HPDE6-E6E7 (cell line): ENCODE data around the gene LCN1.
"Not testable (repeated sequence)": the region's sequence is repeated elsewhere in the genome, so short reads cannot be mapped to it uniquely, and the experiment has no call there.

Experiments
- DNase-seq: peaks from one replicate; pipeline ENCODE4 v3.0.0; 2011; ENCODE audit warnings: missing footprints; ENCODE audit errors: extremely low spot score

Gene LCN1

DNA sequence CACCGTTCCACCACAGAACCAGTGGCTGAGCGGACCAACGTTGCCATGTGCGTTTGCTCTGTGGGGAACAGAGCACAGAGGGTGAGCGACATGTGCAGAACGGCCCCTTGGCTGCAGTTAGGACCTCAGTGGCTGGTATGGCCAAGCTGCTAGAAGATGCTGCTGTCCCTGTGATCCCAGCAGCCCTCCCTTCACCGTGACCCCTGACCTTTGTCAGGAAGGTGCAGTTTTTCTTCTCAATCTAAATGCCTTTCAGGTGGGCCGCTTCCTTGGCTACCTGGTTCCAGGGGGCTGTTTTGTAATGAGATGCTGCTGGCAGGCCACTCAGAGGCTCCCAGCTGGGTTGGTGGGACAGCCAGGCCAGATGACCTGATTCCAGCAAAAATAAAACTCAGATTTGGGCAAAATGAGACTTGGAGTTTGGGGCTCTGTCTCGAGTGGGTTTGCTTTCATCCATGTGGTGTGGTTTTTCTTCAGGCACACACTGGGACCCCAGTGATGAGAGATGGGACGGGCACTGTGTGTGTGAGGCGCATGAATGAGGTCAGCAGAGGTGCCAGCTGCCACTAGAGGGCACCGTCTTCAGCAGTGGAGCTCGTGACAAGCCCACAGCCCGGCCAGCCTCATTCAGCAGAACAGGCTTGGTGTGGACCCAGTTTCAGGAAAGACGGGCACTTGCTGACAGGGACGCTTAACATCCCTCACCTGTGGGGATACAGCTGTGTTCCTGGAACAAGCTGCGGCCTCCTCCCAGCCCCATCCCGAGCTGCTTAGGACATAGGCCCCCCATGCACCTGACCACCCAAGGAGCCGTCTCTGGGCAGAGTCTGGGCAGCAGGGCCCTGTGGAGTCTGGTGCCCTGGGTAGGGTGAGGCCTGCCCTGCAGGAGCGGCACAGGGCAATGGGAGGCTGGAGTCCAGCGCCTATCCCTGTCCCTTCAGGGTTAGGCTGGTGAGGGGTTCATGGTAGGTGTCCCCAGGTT is 16.7 kb upstream of the LCN1 start:
- peak; percentile 62 for DNase-seq

DNA sequence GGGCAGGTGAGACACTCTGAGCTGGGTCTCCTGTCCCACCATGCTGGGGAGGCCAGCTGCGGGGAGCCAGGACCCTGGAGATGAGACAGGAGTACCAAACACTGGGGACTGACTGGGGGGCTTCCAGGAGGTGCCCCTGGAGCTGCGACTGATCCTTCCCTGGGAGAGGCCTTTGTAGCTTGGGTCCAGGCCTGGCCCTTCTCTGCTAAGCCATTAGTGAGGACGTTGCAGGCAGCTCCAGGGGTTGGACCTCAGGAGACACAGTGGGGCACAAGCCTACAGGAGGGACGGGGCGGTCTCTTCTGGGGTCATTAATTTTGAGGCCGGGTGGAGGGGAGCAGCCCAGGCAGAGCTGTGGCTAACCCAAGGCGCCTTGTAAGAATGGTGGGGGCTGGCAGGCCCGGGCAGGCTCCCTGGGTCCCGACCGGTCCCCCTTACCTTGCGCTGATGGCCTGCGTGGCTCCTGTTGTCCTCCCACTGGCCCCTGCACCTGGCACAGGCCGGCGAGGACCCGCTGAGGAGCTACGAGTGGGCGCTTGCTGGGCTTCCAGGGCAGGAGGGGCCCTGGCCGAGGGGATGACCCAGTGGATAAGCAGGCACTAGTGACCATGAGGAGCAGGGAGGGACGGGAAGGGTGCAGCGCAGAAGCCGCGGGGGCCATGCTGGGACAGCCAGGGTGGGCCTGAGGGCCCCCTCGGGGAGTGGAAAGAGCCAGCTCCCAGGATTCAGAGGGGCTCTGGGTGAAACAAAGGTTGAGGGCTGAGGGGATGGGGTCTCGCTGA is 15.6 kb upstream of the LCN1 start:
- DNase-seq = no peak

- no peak for DNase-seq
These were observed 14.7 kb upstream of the LCN1 start for GRCh38 chr9:135506327-135507103.

DNA sequence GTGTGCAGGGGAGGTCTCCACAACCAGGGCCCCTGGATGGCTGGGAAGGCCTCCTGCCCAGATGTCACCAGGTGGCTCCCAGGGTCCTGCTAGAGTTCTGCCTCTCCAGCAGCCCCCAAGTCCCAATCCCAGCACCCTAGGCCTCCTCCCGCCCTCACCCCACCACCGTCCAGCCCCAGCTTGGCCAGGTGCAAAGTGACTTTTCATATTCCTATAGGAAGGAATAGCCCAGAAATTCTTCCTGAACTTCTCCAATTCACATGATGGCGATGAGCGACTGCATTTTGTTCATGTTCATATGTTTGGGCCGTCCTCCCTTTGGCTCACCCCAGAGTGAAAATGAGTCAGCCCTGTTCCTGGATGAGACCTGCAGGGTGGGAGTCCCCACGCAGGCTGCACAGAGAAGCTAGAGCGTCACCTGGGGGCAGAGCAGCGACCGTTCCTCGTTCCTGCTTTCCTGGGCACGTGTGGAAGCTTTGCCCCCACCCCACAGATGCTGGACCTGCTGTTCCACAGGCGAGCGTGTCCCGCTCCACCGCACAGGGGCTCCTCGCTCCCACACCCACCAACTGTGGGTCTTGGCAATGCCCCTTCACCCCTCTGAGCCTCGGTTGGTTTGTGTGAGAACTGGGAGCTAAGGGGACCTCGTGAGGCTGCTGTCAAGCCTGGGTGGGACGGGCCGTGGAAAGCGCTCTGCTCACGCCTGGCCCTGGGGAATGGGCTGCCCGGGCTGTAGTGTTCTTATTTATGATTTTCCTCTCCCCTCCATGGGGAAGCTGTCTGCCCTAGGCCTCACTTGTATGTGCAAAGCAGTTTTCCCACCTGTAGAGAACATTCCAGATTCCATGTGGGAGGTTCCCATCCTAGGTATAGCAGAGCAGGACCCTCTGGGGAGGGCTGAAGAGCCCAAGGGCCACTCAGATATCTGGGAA is 13.9 kb upstream of the LCN1 start:
- DNase-seq = no peak

DNA sequence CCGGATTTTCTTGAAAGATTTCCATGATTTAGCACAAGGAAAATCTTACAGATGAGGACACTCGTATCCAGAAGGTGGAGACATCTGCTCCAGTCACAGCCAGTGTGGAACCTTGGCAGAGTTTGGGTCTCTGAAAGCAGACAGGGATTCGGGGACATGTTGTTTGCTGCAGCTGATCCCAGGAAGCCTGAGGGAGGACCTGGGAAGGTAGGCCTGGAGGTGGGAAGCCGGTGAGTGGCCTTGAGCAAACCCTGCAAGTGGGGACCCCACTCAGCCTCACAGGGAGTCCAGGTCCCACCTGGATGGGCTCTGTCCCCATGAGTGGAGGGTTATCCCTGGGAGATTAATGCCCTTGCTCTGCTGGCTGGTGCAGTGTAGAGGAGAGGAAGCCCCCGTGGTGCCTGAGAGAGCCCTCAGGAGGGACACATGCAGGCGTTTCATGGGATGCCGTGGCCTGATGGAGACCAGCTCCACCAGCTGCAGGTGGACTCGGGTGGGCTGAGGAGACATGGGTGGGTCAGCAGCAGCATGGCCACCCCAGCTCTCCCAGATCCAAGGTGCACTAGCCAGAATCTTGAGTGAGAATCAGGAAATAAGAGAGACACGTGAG is 12.9 kb upstream of the LCN1 start:
- no peak for DNase-seq

DNA sequence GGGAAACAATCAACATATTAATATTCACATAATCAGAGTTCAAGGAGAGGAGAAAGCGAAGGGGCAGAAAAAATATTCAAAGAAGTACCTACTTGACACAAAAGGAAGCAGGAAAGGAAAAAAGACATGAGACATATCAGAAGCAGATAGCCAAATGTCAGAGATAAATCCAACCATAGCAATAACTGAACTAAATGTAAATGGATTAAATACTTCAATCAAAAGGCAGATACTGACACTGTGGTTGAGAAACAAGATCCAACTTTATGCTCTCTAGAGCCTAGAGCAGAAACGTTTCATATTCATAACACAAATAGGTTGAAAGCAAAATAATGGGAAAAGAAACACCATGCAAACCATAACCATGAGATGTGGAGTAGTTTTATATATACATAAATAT is 11.8 kb upstream of the LCN1 start:
- no peak for DNase-seq

- DNase-seq = no peak
These were observed 9.0 kb upstream of the LCN1 start for GRCh38 chr9:135512241-135512603.

DNA sequence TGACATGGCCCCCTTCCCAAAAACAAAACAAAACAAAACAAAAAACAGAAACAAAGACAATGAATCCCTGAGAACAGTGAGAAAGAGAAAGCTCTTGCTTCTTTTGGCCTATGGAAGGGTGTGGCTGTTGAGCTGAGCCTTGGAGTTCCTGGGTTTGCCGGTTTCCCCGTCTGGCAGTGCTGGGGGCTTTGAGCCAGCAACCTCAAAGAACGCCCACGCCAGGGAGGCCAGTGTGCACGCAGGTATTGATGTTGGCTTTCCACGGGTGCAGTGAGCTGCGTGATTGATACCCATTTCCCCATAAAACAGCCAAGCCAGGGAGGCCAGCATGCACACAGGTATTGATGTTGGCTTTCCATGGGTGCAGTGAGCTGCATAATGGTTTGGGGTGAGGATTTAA is 8.3 kb upstream of the LCN1 start:
- DNase-seq = no peak

- no peak for DNase-seq
These were observed 7.8 kb upstream of the LCN1 start for GRCh38 chr9:135513351-135513846.

DNA sequence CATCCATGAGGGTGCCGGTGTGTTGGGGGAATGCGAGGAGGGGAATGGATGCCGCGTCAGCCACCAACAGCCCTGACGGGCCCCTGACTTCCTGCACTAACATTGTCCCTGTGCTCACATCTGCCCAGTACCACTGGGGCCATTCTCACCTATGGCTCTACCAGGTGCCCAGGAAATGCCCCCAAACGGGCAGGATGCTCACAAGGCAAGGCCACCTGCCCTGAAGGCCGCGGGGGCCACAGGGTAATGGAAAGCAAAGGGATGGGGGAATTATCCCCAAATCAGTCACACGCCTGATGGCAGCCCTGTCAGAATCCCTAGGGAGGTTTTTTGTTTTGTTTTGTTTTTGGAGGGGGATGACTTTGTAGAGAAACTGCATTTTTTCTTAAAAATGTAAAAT is 7.3 kb upstream of the LCN1 start:
- DNase-seq = not testable (repeated sequence)

GRCh38 chr9:135514342-135515082 is 6.7 kb upstream of the LCN1 start:
- DNase-seq = no peak

- DNase-seq = no peak
These were observed 5.9 kb upstream of the LCN1 start for GRCh38 chr9:135515083-135515951.

GRCh38 chr9:135516132-135516860 is 4.9 kb upstream of the LCN1 start:
- DNase-seq = no peak

GRCh38 chr9:135517407-135517822 is 3.8 kb upstream of the LCN1 start:
- no peak for DNase-seq

- DNase-seq = no peak
These were observed 1.9 kb upstream of the LCN1 start for GRCh38 chr9:135519179-135519971.

GRCh38 chr9:135521608-135522095 is 412 bp downstream of the LCN1 start:
- no peak for DNase-seq
